OCI-LY7 (cell line): ENCODE results near the gene MARCHF9. TPM values are rescaled to one million over a fixed set of nuclear protein-coding genes. Genes with fewer than 3 reads are reported as not detected.
A peak's percentile ranks its signal among the peaks of the same experiment; 100 is the strongest.

ENCODE experiments used
- BruUV-seq: library from RNA; stranded (reverse); fragments of 400-500 nt; replicated peaks from 2 replicates; lab custom pipeline; 2021; lab: Mats Ljungman, UMichigan
- CTCF ChIA-PET: fragments of 300-600 bp; sonication (Branson Sonifier 250); formaldehyde crosslinking; loops from one replicate; lab custom pipeline; 2022; ENCODE audit warnings: antibody characterized with exemption; ENCODE audit not compliant: unreplicated experiment; lab: Charles Lee
- POLR2A ChIA-PET: fragments of 300-600 bp; sonication (Branson Sonifier 250); formaldehyde crosslinking; loops from one replicate; lab custom pipeline; 2022; ENCODE audit warnings: antibody characterized with exemption; lab: Charles Lee
- DNase-seq: peaks from one replicate; pipeline ENCODE4 v3.0.0-alpha.2; 2015; ENCODE audit warnings: low spot score
- H2AFZ ChIP-seq: fragments of 200-600 bp; sonication (generic), shearing (Covaris generic); 2 replicates; pipeline ENCODE4 v1.6.1; 2014; ENCODE audit warnings: mild to moderate bottlenecking, antibody characterized with exemption, low read length, moderate library complexity
- H3K27ac ChIP-seq: fragments of 200-600 bp; sonication (generic); 2 replicates; pipeline ENCODE4 v1.5.1; 2014; ENCODE audit warnings: mixed run types, low read depth, mild to moderate bottlenecking, moderate library complexity, low read length, inconsistent platforms; ENCODE audit not compliant: poor library complexity, severe bottlenecking
- H3K36me3 ChIP-seq: fragments of 200-600 bp; sonication (generic); 2 replicates; pipeline ENCODE4 v1.6.1; 2014; ENCODE audit warnings: mild to moderate bottlenecking, antibody characterized with exemption, low read length, moderate library complexity, mixed read lengths; ENCODE audit not compliant: insufficient read depth
- H3K4me1 ChIP-seq: fragments of 200-600 bp; sonication (generic); 2 replicates; pipeline ENCODE4 v1.5.1; 2014; ENCODE audit warnings: mild to moderate bottlenecking, low read length; ENCODE audit not compliant: insufficient read depth, poor library complexity, severe bottlenecking
- H3K4me2 ChIP-seq: fragments of 200-600 bp; sonication (generic); 2 replicates; pipeline ENCODE4 v1.6.1; 2014; ENCODE audit warnings: mild to moderate bottlenecking, low read length
- H3K4me3 ChIP-seq: fragments of 200-600 bp; sonication (generic); 2 replicates; pipeline ENCODE4 v1.5.1; 2014; ENCODE audit warnings: mild to moderate bottlenecking, low read depth, low read length; ENCODE audit not compliant: poor library complexity, severe bottlenecking
- H3K79me2 ChIP-seq: fragments of 200-600 bp; sonication (generic); 2 replicates; pipeline ENCODE4 v1.6.1; 2016; ENCODE audit warnings: low read depth, mild to moderate bottlenecking, low read length, moderate library complexity, mixed read lengths; ENCODE audit not compliant: insufficient read depth
- H3K9me2 ChIP-seq: fragments of 200-600 bp; sonication (generic); 2 replicates; pipeline ENCODE4 v1.6.1; 2016; ENCODE audit warnings: mild to moderate bottlenecking, low read length, mixed read lengths; ENCODE audit not compliant: insufficient read depth
- H3K9me3 ChIP-seq: fragments of 200-600 bp; sonication (generic); 2 replicates; pipeline ENCODE4 v1.6.1; 2014; ENCODE audit warnings: mild to moderate bottlenecking, mixed run types, low read length, mixed read lengths
- H4K20me1 ChIP-seq: fragments of 200-600 bp; sonication (generic); 2 replicates; pipeline ENCODE4 v1.6.1; 2014; ENCODE audit warnings: mild to moderate bottlenecking, antibody characterized with exemption, low read length, moderate library complexity, mixed read lengths; ENCODE audit not compliant: insufficient read depth
- EZH2phosphoT487 ChIP-seq: fragments of 200-600 bp; sonication (generic); IDR thresholded peaks from 2 replicates; pipeline ENCODE4 v1.6.1; 2018; ENCODE audit warnings: low read depth, borderline replicate concordance, mild to moderate bottlenecking, mixed run types, antibody characterized with exemption, low read length, moderate library complexity, mixed read lengths
- intact Hi-C: fragments of 100-400 bp; cut with micrococcal nuclease; formaldehyde crosslinking; loops from one replicate; pipeline ENCODE4 v1.10.0; 2022; ENCODE audit not compliant: unreplicated experiment
- total RNA-seq, 2 experiments: library from RNA; depleted of rRNA in 1 of 2; stranded (reverse); fragments of >200 nt in 1 of 2; shearing (Covaris generic) in 1 of 2; gene quantifications; 2 replicates each; pipeline ENCODE4 v1.2.3, GENCODE V29; 2014 to 2022
- TF ChIP-seq, protein P1 (sequence below): fragments of 200-600 bp; sonication (generic); conservative IDR thresholded peaks from 2 replicates; pipeline ENCODE4 v1.5.1; 2014; ENCODE audit warnings: mild to moderate bottlenecking, antibody characterized with exemption, low read length, moderate library complexity, mixed read lengths

MARCHF9 gene
- total RNA-seq, 2 experiments from 2014 or later, result 29.3 to 46.2 TPM

DNA sequence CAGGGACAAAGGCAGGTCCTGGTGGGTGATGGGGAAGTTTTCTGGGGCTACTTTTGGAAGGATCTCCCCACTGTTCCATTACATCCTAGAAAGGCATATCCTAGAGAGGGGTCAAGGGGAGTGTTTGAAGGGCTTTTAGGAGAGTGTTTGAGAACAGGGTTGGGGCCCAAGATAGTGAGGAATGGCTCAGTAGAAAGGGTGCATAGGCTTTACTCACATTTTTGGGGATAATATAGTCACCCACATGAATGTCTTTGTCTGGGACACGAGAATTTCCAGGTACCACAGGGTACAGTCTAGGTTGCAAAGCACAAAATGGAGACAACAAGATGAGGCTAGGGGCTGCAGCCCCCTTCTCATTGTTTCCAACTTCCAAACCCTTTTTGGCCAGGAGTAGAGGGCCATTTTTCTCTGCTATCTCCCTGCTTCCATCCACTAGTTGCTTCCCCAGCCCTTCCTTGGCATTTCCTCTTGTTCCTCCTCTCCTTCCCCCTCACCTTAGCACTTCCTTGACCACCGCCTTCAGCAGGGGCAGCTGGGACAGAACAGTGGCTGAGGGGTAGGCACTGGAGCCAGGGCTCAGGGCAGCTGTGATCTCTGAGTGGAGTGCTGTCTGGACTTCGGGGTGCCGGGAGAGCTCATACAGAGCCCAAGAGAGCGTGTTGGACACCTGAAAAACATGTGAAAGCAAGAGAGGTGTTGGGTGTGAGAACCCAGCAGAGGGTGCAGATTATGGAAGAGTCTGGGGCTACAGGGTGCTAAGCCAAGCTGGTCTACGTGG is 9.2 kb downstream of the MARCHF9 start:
- intact Hi-C loops, result no loop called here
- Histone ChIP-seq H3K4me1 (peaks cover 7% of the 10 kb centered on the region), H3K79me2 (0 out of 2 replicates have a peak, but pooled peaks cover 7% of the 10 kb centered on the region), H3K9me2 (no peaks in the 10 kb centered on the region), H2AFZ (no peak overlapping the region), H4K20me1 (peaks cover 10% of the 10 kb centered on the region; the same call in 1 of the 2 replicates), H3K4me2 (no peak overlapping the region), H3K4me3 (no peak overlapping the region), H3K27ac (no peak overlapping the region), H3K9me3 (no peaks in the 10 kb centered on the region), H3K36me3 (peaks cover 46% of the 10 kb centered on the region)
- no peak for TF ChIP-seq EZH2phosphoT487
- no peak for DNase-seq
- CTCF ChIA-PET, result no interaction called here
- POLR2A ChIA-PET, result no interaction called here
- no TSS peak for BruUV-seq

GRCh38 chr12:57764662-57765002 is 9.7 kb downstream of the MARCHF9 start:
- Histone ChIP-seq H3K79me2 (0 out of 2 replicates have a peak, but pooled peaks cover 7% of the 10 kb centered on the region), H3K9me2 (no peaks in the 10 kb centered on the region), H3K4me1 (peaks cover 7% of the 10 kb centered on the region), H3K4me3 (no peak overlapping the region), H3K9me3 (no peaks in the 10 kb centered on the region), H2AFZ (no peak overlapping the region), H3K27ac (no peak overlapping the region), H4K20me1 (peaks cover 9% of the 10 kb centered on the region; the same call in 1 of the 2 replicates), H3K36me3 (peaks cover 46% of the 10 kb centered on the region), H3K4me2 (peak overlapping the region; percentile 30; the same call in 1 of the 2 replicates)
- no TSS peak for BruUV-seq
- TF ChIP-seq, protein P1, sequence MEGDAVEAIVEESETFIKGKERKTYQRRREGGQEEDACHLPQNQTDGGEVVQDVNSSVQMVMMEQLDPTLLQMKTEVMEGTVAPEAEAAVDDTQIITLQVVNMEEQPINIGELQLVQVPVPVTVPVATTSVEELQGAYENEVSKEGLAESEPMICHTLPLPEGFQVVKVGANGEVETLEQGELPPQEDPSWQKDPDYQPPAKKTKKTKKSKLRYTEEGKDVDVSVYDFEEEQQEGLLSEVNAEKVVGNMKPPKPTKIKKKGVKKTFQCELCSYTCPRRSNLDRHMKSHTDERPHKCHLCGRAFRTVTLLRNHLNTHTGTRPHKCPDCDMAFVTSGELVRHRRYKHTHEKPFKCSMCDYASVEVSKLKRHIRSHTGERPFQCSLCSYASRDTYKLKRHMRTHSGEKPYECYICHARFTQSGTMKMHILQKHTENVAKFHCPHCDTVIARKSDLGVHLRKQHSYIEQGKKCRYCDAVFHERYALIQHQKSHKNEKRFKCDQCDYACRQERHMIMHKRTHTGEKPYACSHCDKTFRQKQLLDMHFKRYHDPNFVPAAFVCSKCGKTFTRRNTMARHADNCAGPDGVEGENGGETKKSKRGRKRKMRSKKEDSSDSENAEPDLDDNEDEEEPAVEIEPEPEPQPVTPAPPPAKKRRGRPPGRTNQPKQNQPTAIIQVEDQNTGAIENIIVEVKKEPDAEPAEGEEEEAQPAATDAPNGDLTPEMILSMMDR, result no peak
- no peak for TF ChIP-seq EZH2phosphoT487
- ChIA-PET CTCF (interaction anchor here (1.4 kb wide), 1 partner anchor 9 kb away, joined by 3 read pairs; no protein-coding TSS in a partner anchor), POLR2A (no interaction called here)
- DNase-seq, result no peak
- intact Hi-C loops, result no loop called here

DNA sequence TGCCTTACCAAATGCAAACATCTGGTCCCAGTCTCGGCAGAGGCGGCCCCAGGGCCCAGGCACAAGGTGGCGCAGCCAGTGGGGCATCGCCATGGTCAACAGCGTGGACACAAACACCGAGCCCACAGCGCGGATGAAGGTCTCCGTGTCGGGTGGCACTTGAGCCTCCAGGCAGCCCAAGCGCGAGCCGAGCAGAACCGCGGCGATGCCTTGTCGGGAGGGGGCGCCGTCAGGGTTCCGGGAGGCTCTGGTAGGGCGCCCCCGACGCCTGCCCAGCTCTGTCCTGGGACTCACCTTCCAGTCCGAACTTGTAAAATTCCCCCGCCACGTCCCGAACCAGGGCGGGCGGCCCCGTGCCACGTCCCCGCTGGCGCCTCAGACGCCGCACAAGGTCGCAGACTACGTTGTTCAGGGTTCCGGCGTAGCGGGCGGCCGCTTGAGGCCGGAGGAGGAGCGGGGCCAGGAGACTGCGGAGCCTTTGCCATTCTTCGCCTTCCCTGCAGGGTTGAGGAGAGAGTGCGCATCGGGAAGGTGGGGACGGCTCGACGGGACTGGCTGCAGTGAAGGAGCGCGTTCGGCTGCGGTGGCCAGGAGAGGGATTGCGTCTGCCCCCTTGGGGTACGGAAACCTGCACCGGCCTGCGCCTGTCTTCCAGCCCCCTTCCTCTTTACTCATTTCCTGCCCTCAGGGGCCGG is 10.2 kb downstream of the MARCHF9 start:
- 0 out of 2 replicates have a peak, but pooled peaks cover 5% of the 10 kb centered on the region for H3K79me2 ChIP-seq
- 0 out of 2 replicates have a peak, but pooled peaks cover 3% of the 10 kb centered on the region for H4K20me1 ChIP-seq
- H3K9me2 ChIP-seq, result no peaks in the 10 kb centered on the region
- peak overlapping the region; percentile 30; the same call in 1 of the 2 replicates for H3K4me2 ChIP-seq
- no TSS peak for BruUV-seq
- H3K27ac ChIP-seq, result no peak overlapping the region
- peaks cover 7% of the 10 kb centered on the region for H3K4me1 ChIP-seq
- TF ChIP-seq, protein P1, result peak; percentile 68
- no peak for TF ChIP-seq EZH2phosphoT487
- DNase-seq, result no peak
- H3K4me3 ChIP-seq, result no peak overlapping the region
- H2AFZ ChIP-seq, result no peak overlapping the region
- no peaks in the 10 kb centered on the region for H3K9me3 ChIP-seq
- intact Hi-C loops, result no loop called here
- peaks cover 46% of the 10 kb centered on the region for H3K36me3 ChIP-seq
- POLR2A ChIA-PET, result no interaction called here
- CTCF ChIA-PET, result interaction anchor here (1.4 kb wide), 1 partner anchor 9 kb away, joined by 3 read pairs; no protein-coding TSS in a partner anchor
